Bronchial epithelial cell (primary cell): Measurements from ENCODE around the gene XRCC2. TPM values are rescaled to one million over a fixed set of nuclear protein-coding genes. Genes with fewer than 3 reads are reported as not detected.

Experiments
- DNase-seq: peaks from one replicate; pipeline ENCODE4 v3.0.0-alpha.2; 2010; ENCODE audit warnings: low read depth
- FAIRE-seq: peaks from 2 replicates; lab custom pipeline; 2011; peaks lifted over from hg19 to GRCh38; lab: Jason Lieb, UNC
- H3K27me3 ChIP-seq: 2 replicates; pipeline ENCODE4 v1.5.1; 2011; ENCODE audit warnings: low read length; ENCODE audit not compliant: control insufficient read depth, insufficient read depth
- H3K36me3 ChIP-seq: 2 replicates; pipeline ENCODE4 v1.5.1; 2011; ENCODE audit warnings: low read length; ENCODE audit not compliant: control insufficient read depth, insufficient read depth
- H3K4me3 ChIP-seq: 2 replicates; pipeline ENCODE4 v1.5.1; 2011; ENCODE audit warnings: mild to moderate bottlenecking, low read depth, low read length, control low read depth
- CTCF ChIP-seq: IDR thresholded peaks from 2 replicates; pipeline ENCODE4 v1.5.1; 2011; ENCODE audit warnings: mild to moderate bottlenecking, moderate library complexity, low read length, control low read depth, inconsistent platforms; ENCODE audit not compliant: insufficient read depth, severe bottlenecking
- total RNA-seq: library from RNA; depleted of rRNA; stranded (reverse); fragments of >200 nt; gene quantifications from 2 replicates; pipeline ENCODE4 v1.2.1, GENCODE V29; 2014

Gene XRCC2
- total RNA-seq, 1 donor from 2014 or later = 0.26 TPM

- no peaks in the 10 kb centered on the region for H3K27me3 ChIP-seq
- H3K36me3 ChIP-seq = no peaks in the 10 kb centered on the region
- no peak for TF ChIP-seq CTCF
- no peak overlapping the region for H3K4me3 ChIP-seq
- FAIRE-seq (no peak), DNase-seq (no peak)
These were observed 79.1 kb downstream of the XRCC2 start for GRCh38 chr7:152596824-152597223.

Other genes starting within 250 kb of the XRCC2 start
- 21.1 and 32.1 TPM in 2 replicates for gene KMT2C, start 240.1 kb downstream of the XRCC2 start, total RNA-seq
- gene ACTR3B, start 83.6 kb upstream of the XRCC2 start, total RNA-seq = 6.1 and 7.3 TPM in 2 replicates